ENCODE data around the gene MIX23.

MIX23 gene

DNA sequence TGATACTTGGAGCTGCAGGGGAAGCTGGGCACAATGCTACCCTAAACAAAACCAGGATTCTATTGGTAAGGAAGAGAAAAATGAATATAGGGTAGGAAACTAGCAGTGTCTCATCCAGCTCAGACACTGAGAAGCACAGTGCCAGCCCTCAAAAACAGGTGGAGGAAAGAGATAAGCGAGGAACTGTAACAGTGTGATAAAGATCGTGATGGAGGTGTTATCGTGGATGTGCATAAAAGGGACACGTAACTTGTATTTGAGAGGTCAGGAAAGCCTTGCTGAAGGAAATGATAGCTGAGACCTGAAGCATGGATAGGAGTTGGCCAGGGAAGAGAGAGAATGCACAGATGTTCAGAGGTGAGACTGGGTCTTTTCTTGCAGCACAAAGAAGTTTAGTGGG is 27.4 kb downstream of the MIX23 start:
- TF ChIP-seq, protein P1, sequence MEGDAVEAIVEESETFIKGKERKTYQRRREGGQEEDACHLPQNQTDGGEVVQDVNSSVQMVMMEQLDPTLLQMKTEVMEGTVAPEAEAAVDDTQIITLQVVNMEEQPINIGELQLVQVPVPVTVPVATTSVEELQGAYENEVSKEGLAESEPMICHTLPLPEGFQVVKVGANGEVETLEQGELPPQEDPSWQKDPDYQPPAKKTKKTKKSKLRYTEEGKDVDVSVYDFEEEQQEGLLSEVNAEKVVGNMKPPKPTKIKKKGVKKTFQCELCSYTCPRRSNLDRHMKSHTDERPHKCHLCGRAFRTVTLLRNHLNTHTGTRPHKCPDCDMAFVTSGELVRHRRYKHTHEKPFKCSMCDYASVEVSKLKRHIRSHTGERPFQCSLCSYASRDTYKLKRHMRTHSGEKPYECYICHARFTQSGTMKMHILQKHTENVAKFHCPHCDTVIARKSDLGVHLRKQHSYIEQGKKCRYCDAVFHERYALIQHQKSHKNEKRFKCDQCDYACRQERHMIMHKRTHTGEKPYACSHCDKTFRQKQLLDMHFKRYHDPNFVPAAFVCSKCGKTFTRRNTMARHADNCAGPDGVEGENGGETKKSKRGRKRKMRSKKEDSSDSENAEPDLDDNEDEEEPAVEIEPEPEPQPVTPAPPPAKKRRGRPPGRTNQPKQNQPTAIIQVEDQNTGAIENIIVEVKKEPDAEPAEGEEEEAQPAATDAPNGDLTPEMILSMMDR (IDR thresholded peaks at IDR 0.05; ENCODE audit: poor library complexity, severe bottlenecking): no peak
- Histone ChIP-seq H3K4me3 (ENCODE audit: severe bottlenecking) (no peak overlapping the region), H3K36me3 (ENCODE audit: low read depth) (peaks cover 31% of the 10 kb centered on the region), H3K27me3 (ENCODE audit: insufficient read depth, poor library complexity, severe bottlenecking) (no peaks in the 10 kb centered on the region), H3K27ac (ENCODE audit: poor library complexity, severe bottlenecking) (no peak overlapping the region), H3K4me1 (ENCODE audit: insufficient read depth, poor library complexity, severe bottlenecking) (peaks cover 6% of the 10 kb centered on the region), H3K9me3 (ENCODE audit: severe bottlenecking) (no peaks in the 10 kb centered on the region)
- ATAC-seq (ENCODE audit: low read depth): no peak
- DNase-seq (ENCODE audit: low spot score): no peak

DNA sequence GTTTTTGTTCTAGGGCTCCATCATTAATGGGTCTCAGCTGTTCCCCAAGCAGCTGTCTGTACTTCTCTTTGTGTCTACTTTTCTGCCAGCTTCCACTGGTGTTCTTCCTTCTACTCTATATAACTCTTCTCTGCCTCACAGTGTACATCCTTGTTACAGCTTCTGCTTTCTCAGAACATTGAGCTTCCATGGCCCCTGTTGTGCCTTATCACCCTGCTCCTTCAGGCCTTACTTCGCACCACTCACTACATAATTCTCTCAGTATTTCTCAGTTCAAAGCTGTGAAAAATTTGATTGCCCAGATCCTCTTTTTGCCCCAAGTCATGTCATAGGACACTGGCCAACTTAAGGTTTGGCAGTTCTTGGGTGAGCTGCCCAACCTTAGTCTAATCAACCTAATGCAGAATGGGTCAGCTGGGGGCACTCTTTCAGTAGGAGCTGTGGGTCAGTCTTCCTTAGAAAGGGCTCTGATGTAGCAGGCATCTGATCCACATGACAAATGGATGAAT is 29.1 kb downstream of the MIX23 start:
- H3K9me3 ChIP-seq (ENCODE audit: severe bottlenecking): no peaks in the 10 kb centered on the region
- H3K36me3 ChIP-seq (ENCODE audit: low read depth): peaks cover 17% of the 10 kb centered on the region
- no peak overlapping the region for H3K27ac ChIP-seq (ENCODE audit: poor library complexity, severe bottlenecking)
- no peak for DNase-seq (ENCODE audit: low spot score)
- no peaks in the 10 kb centered on the region for H3K27me3 ChIP-seq (ENCODE audit: insufficient read depth, poor library complexity, severe bottlenecking)
- peaks cover 6% of the 10 kb centered on the region for H3K4me1 ChIP-seq (ENCODE audit: insufficient read depth, poor library complexity, severe bottlenecking)
- TF ChIP-seq, protein P1 (IDR thresholded peaks at IDR 0.05; ENCODE audit: poor library complexity, severe bottlenecking): no peak
- no peak overlapping the region for H3K4me3 ChIP-seq (ENCODE audit: severe bottlenecking)
- no peak for ATAC-seq (ENCODE audit: low read depth)

DNA sequence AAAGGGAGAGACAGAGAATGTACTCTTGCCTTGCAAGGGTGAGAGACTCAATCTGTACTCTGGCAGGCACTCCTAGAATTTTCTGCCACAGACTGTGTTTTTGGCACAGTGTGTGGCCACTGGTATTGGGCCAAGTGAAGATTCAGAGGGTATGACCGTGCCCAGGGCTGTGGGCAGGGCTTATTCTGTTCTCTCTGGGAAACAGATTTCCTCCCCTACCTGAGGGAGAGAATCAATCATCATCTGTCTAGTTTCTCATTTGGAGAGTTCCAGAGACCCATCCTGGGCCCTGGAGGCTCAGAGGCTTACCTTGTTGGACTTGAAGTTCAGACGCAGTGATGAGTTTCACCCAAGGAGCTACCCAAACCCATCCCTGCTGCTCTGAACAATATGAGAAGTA is 29.8 kb downstream of the MIX23 start:
- no peaks in the 10 kb centered on the region for H3K27me3 ChIP-seq (ENCODE audit: insufficient read depth, poor library complexity, severe bottlenecking)
- no peaks in the 10 kb centered on the region for H3K9me3 ChIP-seq (ENCODE audit: severe bottlenecking)
- H3K27ac ChIP-seq (ENCODE audit: poor library complexity, severe bottlenecking): no peak overlapping the region
- H3K36me3 ChIP-seq (ENCODE audit: low read depth): peaks cover 10% of the 10 kb centered on the region
- TF ChIP-seq, protein P1 (IDR thresholded peaks at IDR 0.05; ENCODE audit: poor library complexity, severe bottlenecking): no peak
- ATAC-seq (ENCODE audit: low read depth) (peak; percentile 60; the same call in 2 of the 3 replicates), DNase-seq (ENCODE audit: low spot score) (no peak)
- no peak overlapping the region for H3K4me3 ChIP-seq (ENCODE audit: severe bottlenecking)
- H3K4me1 ChIP-seq (ENCODE audit: insufficient read depth, poor library complexity, severe bottlenecking): peaks cover 6% of the 10 kb centered on the region

DNA sequence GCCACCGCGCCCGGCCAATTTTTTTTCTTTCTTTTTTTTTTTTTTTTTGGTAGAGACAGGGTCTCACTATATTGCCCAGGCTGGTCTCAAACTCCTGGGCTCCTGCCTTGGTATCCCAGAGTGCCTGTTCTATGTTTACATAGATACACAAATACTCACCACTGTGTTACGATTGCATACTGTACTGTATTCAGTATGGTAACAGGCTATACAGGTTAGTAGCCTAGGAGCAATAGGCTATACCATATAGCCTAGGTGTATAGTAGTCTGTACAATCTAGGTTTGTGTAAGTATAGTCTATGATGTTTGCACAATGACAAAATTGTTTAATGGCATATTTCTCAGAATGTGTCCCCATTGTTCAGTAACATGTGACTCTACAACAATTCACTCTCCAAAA is 31.4 kb downstream of the MIX23 start:
- Histone ChIP-seq H3K27me3 (ENCODE audit: insufficient read depth, poor library complexity, severe bottlenecking) (no peaks in the 10 kb centered on the region), H3K9me3 (ENCODE audit: severe bottlenecking) (no peaks in the 10 kb centered on the region), H3K27ac (ENCODE audit: poor library complexity, severe bottlenecking) (no peak overlapping the region), H3K4me3 (ENCODE audit: severe bottlenecking) (no peak overlapping the region), H3K36me3 (ENCODE audit: low read depth) (no peaks in the 10 kb centered on the region), H3K4me1 (ENCODE audit: insufficient read depth, poor library complexity, severe bottlenecking) (peaks cover 6% of the 10 kb centered on the region)
- ATAC-seq (ENCODE audit: low read depth): no peak
- no peak for DNase-seq (ENCODE audit: low spot score)
- TF ChIP-seq, protein P1 (IDR thresholded peaks at IDR 0.05; ENCODE audit: poor library complexity, severe bottlenecking): no peak

DNA sequence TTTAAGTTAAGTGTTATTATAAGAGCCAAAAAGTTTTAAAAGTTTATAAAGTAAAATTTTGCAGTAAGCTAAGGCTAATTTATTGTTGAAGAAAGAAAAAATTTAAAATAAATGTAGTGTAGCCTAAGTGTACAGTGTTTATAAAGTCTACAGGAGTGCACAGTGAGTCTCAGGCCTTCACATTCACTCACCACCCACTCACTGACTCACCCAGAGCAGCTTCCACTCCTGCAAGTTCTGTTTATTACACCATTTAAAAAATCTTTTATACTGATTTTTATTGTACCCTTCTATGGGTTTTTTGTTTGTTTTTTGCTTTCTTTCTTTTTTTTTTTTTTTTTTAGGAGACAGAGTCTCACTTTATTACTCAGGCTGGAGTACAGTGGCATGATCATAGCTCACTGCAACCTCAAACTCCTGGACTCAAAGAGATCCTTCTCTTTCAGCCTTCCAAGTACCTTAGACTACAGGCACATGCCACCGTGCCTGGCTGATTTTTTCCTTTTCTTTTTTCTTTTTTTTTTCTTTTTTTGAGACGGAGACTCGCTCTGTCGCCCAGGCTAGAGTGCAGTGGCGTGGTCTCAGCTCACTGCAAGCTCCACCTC is 32.1 kb downstream of the MIX23 start:
- Histone ChIP-seq H3K4me1 (ENCODE audit: insufficient read depth, poor library complexity, severe bottlenecking) (peaks cover 6% of the 10 kb centered on the region), H3K4me3 (ENCODE audit: severe bottlenecking) (no peak overlapping the region), H3K9me3 (ENCODE audit: severe bottlenecking) (no peaks in the 10 kb centered on the region), H3K27ac (ENCODE audit: poor library complexity, severe bottlenecking) (no peak overlapping the region), H3K27me3 (ENCODE audit: insufficient read depth, poor library complexity, severe bottlenecking) (no peaks in the 10 kb centered on the region), H3K36me3 (ENCODE audit: low read depth) (no peaks in the 10 kb centered on the region)
- peak; percentile 71; the same call in 2 of the 3 replicates for ATAC-seq (ENCODE audit: low read depth)
- DNase-seq (ENCODE audit: low spot score): no peak
- TF ChIP-seq, protein P1 (IDR thresholded peaks at IDR 0.05; ENCODE audit: poor library complexity, severe bottlenecking): no peak
